Measurements from ENCODE around the gene MED23. TPM values are rescaled to one million over a fixed set of nuclear protein-coding genes. Genes with fewer than 3 reads are reported as not detected.

Gene MED23
- total RNA-seq, 2 donors from 2014 or later, result 10.5 to 11.7 TPM

GRCh38 chr6:131629651-131630050 is 1.6 kb upstream of the MED23 start:
- no peaks in the 10 kb centered on the region for H3K9me3 ChIP-seq
- DNase-seq (ENCODE audit: low spot score), result no peak
- H3K27me3 ChIP-seq, result no peaks in the 10 kb centered on the region
- peaks cover 0 to 22% of the 10 kb centered on the region in 2 donors for H3K4me1 ChIP-seq
- H3K4me3 ChIP-seq, result no peak overlapping the region
- H3K27ac ChIP-seq, result no peak overlapping the region
- H3K36me3 ChIP-seq, result peaks cover 5% of the 10 kb centered on the region
- no peak for TF ChIP-seq CTCF (IDR thresholded peaks at IDR 0.05)

- H3K27me3 ChIP-seq, result no peaks in the 10 kb centered on the region
- peaks cover 14% of the 10 kb centered on the region for H3K36me3 ChIP-seq
- no peaks in the 10 kb centered on the region for H3K9me3 ChIP-seq
- peak overlapping the region; percentile 68 to 76 for H3K27ac ChIP-seq
- no peak for DNase-seq (ENCODE audit: low spot score)
- H3K4me1 ChIP-seq, result peaks cover 0 to 22% of the 10 kb centered on the region in 2 donors
- peak overlapping the region; percentile 76 to 77 for H3K4me3 ChIP-seq
- no peak for TF ChIP-seq CTCF (IDR thresholded peaks at IDR 0.05)
These were observed 684 bp upstream of the MED23 start for GRCh38 chr6:131628726-131629125.

- Histone ChIP-seq H3K4me3 (no peak overlapping the region), H3K9me3 (no peaks in the 10 kb centered on the region), H3K27me3 (no peaks in the 10 kb centered on the region), H3K36me3 (peaks cover 68% of the 10 kb centered on the region), H3K4me1 (no peaks in the 10 kb centered on the region), H3K27ac (no peak overlapping the region)
- TF ChIP-seq CTCF (IDR thresholded peaks at IDR 0.05), result no peak
- DNase-seq (ENCODE audit: low spot score), result no peak
These were observed 12.8 kb downstream of the MED23 start for GRCh38 chr6:131615275-131615674.

GRCh38 chr6:131613296-131613925 is 14.6 kb downstream of the MED23 start:
- H3K36me3 ChIP-seq, result peaks cover 64% of the 10 kb centered on the region
- H3K9me3 ChIP-seq, result no peaks in the 10 kb centered on the region
- no peaks in the 10 kb centered on the region for H3K4me1 ChIP-seq
- no peaks in the 10 kb centered on the region for H3K27me3 ChIP-seq
- no peak for DNase-seq (ENCODE audit: low spot score)
- H3K27ac ChIP-seq, result no peak overlapping the region
- no peak overlapping the region for H3K4me3 ChIP-seq
- TF ChIP-seq CTCF (IDR thresholded peaks at IDR 0.05), result no peak

- TF ChIP-seq CTCF (IDR thresholded peaks at IDR 0.05), result no peak
- Histone ChIP-seq H3K4me3 (no peak overlapping the region), H3K36me3 (peaks cover 81% of the 10 kb centered on the region), H3K4me1 (no peaks in the 10 kb centered on the region), H3K27me3 (no peaks in the 10 kb centered on the region), H3K27ac (no peak overlapping the region), H3K9me3 (no peaks in the 10 kb centered on the region)
- DNase-seq (ENCODE audit: low spot score), result no peak
These were observed 25.2 kb downstream of the MED23 start for GRCh38 chr6:131602781-131603312.

GRCh38 chr6:131600716-131601115 is 27.3 kb downstream of the MED23 start:
- TF ChIP-seq CTCF (IDR thresholded peaks at IDR 0.05), result no peak
- Histone ChIP-seq H3K4me1 (no peaks in the 10 kb centered on the region), H3K27me3 (no peaks in the 10 kb centered on the region), H3K36me3 (peaks cover 81% of the 10 kb centered on the region), H3K27ac (no peak overlapping the region), H3K9me3 (no peaks in the 10 kb centered on the region), H3K4me3 (no peak overlapping the region)
- no peak for DNase-seq (ENCODE audit: low spot score)

All from right atrium auricular region (tissue), 2 donors.